IMR-90 (cell line): Measurements from ENCODE around the gene RAPGEF2. TPM values are rescaled to one million over a fixed set of nuclear protein-coding genes. Genes with fewer than 3 reads are reported as not detected.

ENCODE experiments used
- ATAC-seq: fragments of 200-7000 bp; cut with Tn5 transposase; 2 replicates; pipeline ENCODE4 v1.9.1; 2020; ENCODE audit warnings: low read depth, mild to moderate bottlenecking, moderate library complexity
- BruUV-seq: library from RNA; stranded (reverse); fragments of 400-500 nt; replicated peaks from 2 replicates; lab custom pipeline; 2021; lab: Mats Ljungman, UMichigan
- CTCF ChIA-PET: fragments of 300-600 bp; formaldehyde crosslinking; extraction: SDS; loops from one replicate; lab custom pipeline; 2021; ENCODE audit warnings: antibody characterized with exemption; lab: Yijun Ruan, JAX
- POLR2A ChIA-PET: fragments of 300-600 bp; sonication (Branson Sonifier 250); formaldehyde crosslinking; loops from one replicate; lab custom pipeline; 2022; ENCODE audit warnings: antibody characterized with exemption; ENCODE audit not compliant: unreplicated experiment; lab: Charles Lee
- DNase-seq: peaks from one replicate; pipeline ENCODE4 v3.0.0; 2013
- H2AFZ ChIP-seq: replicated peaks from 2 replicates; pipeline ENCODE3; 2013; ENCODE audit warnings: low read length, mild to moderate bottlenecking; ENCODE audit not compliant: poor library complexity
- H2AK5ac ChIP-seq: 2 replicates; pipeline ENCODE4 v1.6.1; 2013; ENCODE audit warnings: low read depth, low read length, inconsistent platforms
- H2AK9ac ChIP-seq: replicated peaks from 2 replicates; pipeline ENCODE3; 2013; ENCODE audit warnings: mild to moderate bottlenecking, low read depth, low read length, moderate library complexity; ENCODE audit not compliant: poor library complexity
- H2BK120ac ChIP-seq: 2 replicates; pipeline ENCODE4 v1.6.1; 2013; ENCODE audit warnings: low read depth, low read length, inconsistent platforms
- H2BK15ac ChIP-seq: 3 replicates; pipeline ENCODE4 v1.6.1; 2013; ENCODE audit warnings: low read depth, low read length, inconsistent platforms
- H2BK20ac ChIP-seq: 2 replicates; pipeline ENCODE4 v1.6.1; 2013; ENCODE audit warnings: low read depth, mild to moderate bottlenecking, inconsistent platforms, low read length, moderate library complexity
- H2BK5ac ChIP-seq: 2 replicates; pipeline ENCODE4 v1.6.1; 2013; ENCODE audit warnings: mild to moderate bottlenecking, low read depth, low read length, inconsistent platforms; ENCODE audit not compliant: poor library complexity, severe bottlenecking
- H3K14ac ChIP-seq: replicated peaks from 2 replicates; pipeline ENCODE4 v1.6.1; 2013; ENCODE audit warnings: low read depth, low read length, inconsistent platforms
- H3K18ac ChIP-seq: 2 replicates; pipeline ENCODE4 v1.6.1; 2013; ENCODE audit warnings: low read depth, low read length, control low read depth
- H3K23ac ChIP-seq: 2 replicates; pipeline ENCODE4 v1.6.1; 2013; ENCODE audit warnings: low read depth, low read length, inconsistent platforms
- H3K27ac ChIP-seq: 2 replicates; pipeline ENCODE4 v1.5.1; 2013; ENCODE audit warnings: mild to moderate bottlenecking, control low read depth, low read length; ENCODE audit not compliant: insufficient read depth
- H3K27me3 ChIP-seq: 2 replicates; pipeline ENCODE4 v1.6.1; 2013; ENCODE audit warnings: low read length; ENCODE audit not compliant: control insufficient read depth, insufficient read depth
- H3K36me3 ChIP-seq: 2 replicates; pipeline ENCODE4 v1.6.1; 2013; ENCODE audit warnings: low read length, mixed read lengths; ENCODE audit not compliant: control insufficient read depth, insufficient read depth
- H3K4ac ChIP-seq: 2 replicates; pipeline ENCODE4 v1.6.1; 2013; ENCODE audit warnings: low read depth, low read length, inconsistent platforms
- H3K4me1 ChIP-seq: 2 replicates; pipeline ENCODE4 v1.6.1; 2013; ENCODE audit warnings: low read length, mixed read lengths; ENCODE audit not compliant: control insufficient read depth, insufficient read depth
- H3K4me2 ChIP-seq: 2 replicates; pipeline ENCODE4 v1.6.1; 2013; ENCODE audit warnings: low read depth, mild to moderate bottlenecking, control low read depth, low read length, moderate library complexity
- H3K4me3 ChIP-seq: 2 replicates; pipeline ENCODE4 v1.5.1; 2013; ENCODE audit warnings: low read depth, mild to moderate bottlenecking, control low read depth, low read length, moderate library complexity; ENCODE audit not compliant: insufficient read depth
- H3K56ac ChIP-seq: 2 replicates; pipeline ENCODE4 v1.6.1; 2013; ENCODE audit warnings: low read length, inconsistent platforms; ENCODE audit not compliant: insufficient read depth; ENCODE audit errors: extremely low read depth
- H3K79me1 ChIP-seq, 2 experiments: 2 replicates each; pipeline ENCODE4 v1.6.1; 2013; ENCODE audit warnings: low read length in 2 of 2, inconsistent platforms in 1 of 2, low read depth in 1 of 2
- H3K9ac ChIP-seq: 2 replicates; pipeline ENCODE4 v1.6.1; 2013; ENCODE audit warnings: low read depth, low read length, control low read depth
- H3K9me1 ChIP-seq: 2 replicates; pipeline ENCODE4 v1.6.1; 2013; ENCODE audit warnings: low read length, inconsistent platforms; ENCODE audit not compliant: insufficient read depth
- H3K9me3 ChIP-seq: 2 replicates; pipeline ENCODE4 v1.6.1; 2013; ENCODE audit warnings: low read length; ENCODE audit not compliant: control insufficient read depth, insufficient read depth
- H4K20me1 ChIP-seq: 2 replicates; pipeline ENCODE4 v1.6.1; 2013; ENCODE audit warnings: low read length, inconsistent platforms; ENCODE audit not compliant: insufficient read depth
- H4K5ac ChIP-seq: 2 replicates; pipeline ENCODE4 v1.6.1; 2013; ENCODE audit warnings: mild to moderate bottlenecking, low read depth, low read length, control low read depth
- H4K8ac ChIP-seq, 2 experiments: 2 replicates each; pipeline ENCODE4 v1.6.1; 2013; ENCODE audit warnings: low read depth in 2 of 2, low read length in 2 of 2, control low read depth in 1 of 2, inconsistent platforms in 1 of 2
- H4K91ac ChIP-seq: 2 replicates; pipeline ENCODE4 v1.6.1; 2013; ENCODE audit warnings: low read depth, low read length, inconsistent platforms; ENCODE audit not compliant: insufficient read depth
- BHLHE40 ChIP-seq: fragments of 150-350 bp; IDR thresholded peaks from 2 replicates; pipeline ENCODE4 v1.6.1; 2016; ENCODE audit warnings: mild to moderate bottlenecking, low read depth, low read length
- CEBPB ChIP-seq: IDR thresholded peaks from 2 replicates; pipeline ENCODE4 v1.6.1; 2012; ENCODE audit warnings: low read depth, low read length, improper control_type of control experiment
- CHD1 ChIP-seq: IDR thresholded peaks from 2 replicates; pipeline ENCODE4 v1.6.1; 2012; ENCODE audit warnings: low read depth, low read length, improper control_type of control experiment
- FOS ChIP-seq: fragments of 150-350 bp; IDR thresholded peaks from 2 replicates; pipeline ENCODE4 v1.6.1; 2016; ENCODE audit warnings: low read depth, low read length
- MAFK ChIP-seq: IDR thresholded peaks from 2 replicates; pipeline ENCODE4 v1.6.1; 2012; ENCODE audit warnings: low read depth, low read length, improper control_type of control experiment
- MAZ ChIP-seq: IDR thresholded peaks from 2 replicates; pipeline ENCODE4 v1.6.1; 2012; ENCODE audit warnings: low read depth, mild to moderate bottlenecking, low read length, improper control_type of control experiment, moderate library complexity, borderline replicate concordance
- MXI1 ChIP-seq: IDR thresholded peaks from 2 replicates; pipeline ENCODE4 v1.6.1; 2012; ENCODE audit warnings: low read depth, mild to moderate bottlenecking, low read length, moderate library complexity, borderline replicate concordance
- POLR2A ChIP-seq: IDR thresholded peaks from 2 replicates; pipeline ENCODE4 v1.6.1; 2012; ENCODE audit warnings: mild to moderate bottlenecking, low read depth, low read length
- RCOR1 ChIP-seq: IDR thresholded peaks from 2 replicates; pipeline ENCODE4 v1.6.1; 2012; ENCODE audit warnings: mild to moderate bottlenecking, low read length, improper control_type of control experiment; ENCODE audit not compliant: insufficient replicate concordance
- RFX5 ChIP-seq: IDR thresholded peaks from 2 replicates; pipeline ENCODE4 v1.8.0; 2012; ENCODE audit warnings: low read depth, mild to moderate bottlenecking, low read length, moderate library complexity
- SMC3 ChIP-seq: fragments of 150-350 bp; IDR thresholded peaks from 2 replicates; pipeline ENCODE4 v1.6.1; 2016; ENCODE audit warnings: low read depth, mild to moderate bottlenecking, antibody characterized with exemption, low read length, moderate library complexity
- WGBS, 2 experiments: methylation state at CpG; one replicate each; pipeline versions ENCODE4 v1.1.5 to v1.1.7; 2013; ENCODE audit warnings: missing lambda C conversion rate in 2 of 2; ENCODE audit not compliant: insufficient read length in 1 of 2; ENCODE audit errors: extremely low coverage in 2 of 2; 5-methylcytosine and 5-hydroxymethylcytosine counted together
- dilution Hi-C: fragments of 300-500 bp; cut with HindIII; formaldehyde crosslinking; loops from one replicate; pipeline ENCODE4 v1.14.3; 2018; ENCODE audit warnings: low sequenced_read_pairs; ENCODE audit not compliant: unreplicated experiment
- in situ Hi-C: fragments of 300-500 bp; cut with MboI; formaldehyde crosslinking; loops from 3 replicates; pipeline ENCODE4 v1.14.3; 2019; ENCODE audit warnings: low sequenced_read_pairs, inconsistent platforms, mixed read lengths
- intact Hi-C: fragments of 100-400 bp; cut with micrococcal nuclease; formaldehyde crosslinking; loops from 2 replicates; pipeline ENCODE4 v1.10.0; 2022
- polyA plus RNA-seq, 3 experiments: library from polyadenylated mRNA; depleted of rRNA; stranded (reverse); fragments of >200 nt; gene quantifications; 2 replicates each; pipeline ENCODE4 v1.2.3, GENCODE V29; 2012; ENCODE audit warnings: low replicate concordance in 1 of 3
- total RNA-seq: library from RNA; depleted of rRNA; stranded (reverse); fragments of >200 nt; gene quantifications from 2 replicates; pipeline ENCODE4 v1.2.3, GENCODE V29; 2012
- TF ChIP-seq, protein P1 (sequence below): fragments of 150-350 bp; IDR thresholded peaks from 2 replicates; pipeline ENCODE4 v1.6.1; 2016; ENCODE audit warnings: low read depth, mild to moderate bottlenecking, low read length, moderate library complexity, borderline replicate concordance
- TF ChIP-seq, protein P2 (sequence below): fragments of 150-350 bp; IDR thresholded peaks from 2 replicates; pipeline ENCODE4 v1.6.1; 2017; ENCODE audit warnings: mild to moderate bottlenecking, antibody characterized with exemption, low read length, low read depth
- TF ChIP-seq, protein P3 (sequence below): conservative IDR thresholded peaks from 2 replicates; pipeline ENCODE4 v1.5.1; 2012; ENCODE audit warnings: mild to moderate bottlenecking, low read depth, low read length, improper control_type of control experiment

RAPGEF2 gene
- total and polyA plus RNA-seq, 2 of the 4 experiments (the other 2 are of a cell fraction): 27.6 to 109 TPM

DNA sequence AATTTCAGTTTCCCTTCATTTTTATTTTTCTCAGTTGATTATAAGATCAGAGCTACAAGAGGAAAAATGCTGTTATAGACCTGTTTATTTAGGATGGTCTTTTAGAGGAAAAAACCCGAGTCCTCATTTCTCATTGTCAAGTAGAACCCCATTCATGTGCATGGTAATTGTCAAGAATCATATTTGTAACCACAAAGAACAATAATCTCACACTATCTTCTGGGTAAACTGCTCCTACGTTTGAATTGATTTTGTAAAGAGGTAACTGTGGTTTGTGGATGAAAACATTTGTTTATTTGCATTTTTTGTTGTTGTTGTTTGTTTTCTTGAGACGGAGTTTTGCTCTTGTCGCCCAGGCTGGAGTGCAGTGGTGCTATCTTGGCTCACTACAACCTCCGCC is 23.8 kb downstream of the RAPGEF2 start:
- H3K27me3 ChIP-seq: no peaks in the 10 kb centered on the region
- no peak overlapping the region for H3K18ac ChIP-seq
- no peak overlapping the region for H3K4me3 ChIP-seq
- TF ChIP-seq, protein P1, sequence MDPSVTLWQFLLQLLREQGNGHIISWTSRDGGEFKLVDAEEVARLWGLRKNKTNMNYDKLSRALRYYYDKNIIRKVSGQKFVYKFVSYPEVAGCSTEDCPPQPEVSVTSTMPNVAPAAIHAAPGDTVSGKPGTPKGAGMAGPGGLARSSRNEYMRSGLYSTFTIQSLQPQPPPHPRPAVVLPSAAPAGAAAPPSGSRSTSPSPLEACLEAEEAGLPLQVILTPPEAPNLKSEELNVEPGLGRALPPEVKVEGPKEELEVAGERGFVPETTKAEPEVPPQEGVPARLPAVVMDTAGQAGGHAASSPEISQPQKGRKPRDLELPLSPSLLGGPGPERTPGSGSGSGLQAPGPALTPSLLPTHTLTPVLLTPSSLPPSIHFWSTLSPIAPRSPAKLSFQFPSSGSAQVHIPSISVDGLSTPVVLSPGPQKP: no peak
- TF ChIP-seq, protein P2, sequence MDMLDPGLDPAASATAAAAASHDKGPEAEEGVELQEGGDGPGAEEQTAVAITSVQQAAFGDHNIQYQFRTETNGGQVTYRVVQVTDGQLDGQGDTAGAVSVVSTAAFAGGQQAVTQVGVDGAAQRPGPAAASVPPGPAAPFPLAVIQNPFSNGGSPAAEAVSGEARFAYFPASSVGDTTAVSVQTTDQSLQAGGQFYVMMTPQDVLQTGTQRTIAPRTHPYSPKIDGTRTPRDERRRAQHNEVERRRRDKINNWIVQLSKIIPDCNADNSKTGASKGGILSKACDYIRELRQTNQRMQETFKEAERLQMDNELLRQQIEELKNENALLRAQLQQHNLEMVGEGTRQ: no peak
- no peak for TF ChIP-seq MAZ
- no peak for TF ChIP-seq RFX5
- no peak for TF ChIP-seq POLR2A
- no peak for TF ChIP-seq CEBPB
- no peak for TF ChIP-seq SMC3
- TF ChIP-seq CHD1: no peak
- TF ChIP-seq MAFK: no peak
- TF ChIP-seq BHLHE40: no peak
- TF ChIP-seq, protein P3, sequence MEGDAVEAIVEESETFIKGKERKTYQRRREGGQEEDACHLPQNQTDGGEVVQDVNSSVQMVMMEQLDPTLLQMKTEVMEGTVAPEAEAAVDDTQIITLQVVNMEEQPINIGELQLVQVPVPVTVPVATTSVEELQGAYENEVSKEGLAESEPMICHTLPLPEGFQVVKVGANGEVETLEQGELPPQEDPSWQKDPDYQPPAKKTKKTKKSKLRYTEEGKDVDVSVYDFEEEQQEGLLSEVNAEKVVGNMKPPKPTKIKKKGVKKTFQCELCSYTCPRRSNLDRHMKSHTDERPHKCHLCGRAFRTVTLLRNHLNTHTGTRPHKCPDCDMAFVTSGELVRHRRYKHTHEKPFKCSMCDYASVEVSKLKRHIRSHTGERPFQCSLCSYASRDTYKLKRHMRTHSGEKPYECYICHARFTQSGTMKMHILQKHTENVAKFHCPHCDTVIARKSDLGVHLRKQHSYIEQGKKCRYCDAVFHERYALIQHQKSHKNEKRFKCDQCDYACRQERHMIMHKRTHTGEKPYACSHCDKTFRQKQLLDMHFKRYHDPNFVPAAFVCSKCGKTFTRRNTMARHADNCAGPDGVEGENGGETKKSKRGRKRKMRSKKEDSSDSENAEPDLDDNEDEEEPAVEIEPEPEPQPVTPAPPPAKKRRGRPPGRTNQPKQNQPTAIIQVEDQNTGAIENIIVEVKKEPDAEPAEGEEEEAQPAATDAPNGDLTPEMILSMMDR: no peak
- TF ChIP-seq FOS: no peak
- no peak for TF ChIP-seq MXI1
- no peak for TF ChIP-seq RCOR1
- BruUV-seq: no TSS peak
- DNase-seq (no peak), ATAC-seq (no peak)
- ChIA-PET POLR2A (no interaction called here), CTCF (no interaction called here)
- H4K8ac ChIP-seq: no peak overlapping the region
- H3K9me3 ChIP-seq: no peaks in the 10 kb centered on the region
- no peaks in the 10 kb centered on the region for H3K36me3 ChIP-seq
- no peak overlapping the region for H3K56ac ChIP-seq
- 100% methylated on average over 1 of the region's 5 CpGs; no CpG with 5 or more reads in 1 of the 2 experiments for WGBS, 2 experiments
- H2AK5ac ChIP-seq: no peak overlapping the region
- H4K5ac ChIP-seq: no peak overlapping the region
- no peak overlapping the region for H2AK9ac ChIP-seq
- H2BK5ac ChIP-seq: no peak overlapping the region
- H3K4me1 ChIP-seq: peaks cover 2% of the 10 kb centered on the region; the same call in 1 of the 2 replicates
- H3K14ac ChIP-seq: no peak overlapping the region
- no peak overlapping the region for H2BK120ac ChIP-seq
- in situ Hi-C loops (no loop called here), dilution Hi-C loops (no loop called here), intact Hi-C loops (no loop called here)
- H2BK20ac ChIP-seq: no peak overlapping the region
- 0 out of 2 replicates have a peak, but pooled peaks cover 2% of the 10 kb centered on the region for H3K9me1 ChIP-seq
- H3K9ac ChIP-seq: no peak overlapping the region
- no peak overlapping the region for H3K27ac ChIP-seq
- H3K4me2 ChIP-seq: no peak overlapping the region
- peaks cover 6 to 24% of the 10 kb centered on the region in 2 experiments for H3K79me1 ChIP-seq
- H2AFZ ChIP-seq: no peak overlapping the region
- peaks cover 17% of the 10 kb centered on the region for H4K20me1 ChIP-seq
- H2BK15ac ChIP-seq: no peak overlapping the region
- no peak overlapping the region for H3K4ac ChIP-seq
- no peak overlapping the region for H3K23ac ChIP-seq
- H4K91ac ChIP-seq: no peak overlapping the region
